ENCODE results near the gene EMID1. TPM values are rescaled to one million over a fixed set of nuclear protein-coding genes. Genes with fewer than 3 reads are reported as not detected.

The EMID1 gene
- total RNA-seq, 2 experiments from 2014 or later, result not detected

DNA sequence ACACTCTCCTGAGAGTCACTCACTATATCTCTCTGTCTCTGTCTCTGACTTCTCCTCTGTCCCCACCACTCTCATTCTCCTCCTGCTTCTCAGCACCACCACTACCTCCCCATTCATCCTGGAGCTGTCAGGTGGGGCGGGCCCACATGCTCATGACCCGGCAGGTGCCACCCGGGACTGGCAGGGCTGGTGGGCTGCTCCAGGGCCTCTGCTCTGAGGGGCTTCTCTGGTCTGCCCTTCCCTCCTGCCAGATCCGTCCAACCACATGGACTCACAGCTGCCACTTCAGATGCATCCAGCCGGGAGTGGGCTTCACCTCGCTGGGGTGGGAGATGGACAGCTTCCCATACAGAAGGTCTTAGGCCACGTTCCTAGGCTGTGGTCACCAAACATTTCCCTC is 4.8 kb upstream of the EMID1 start:
- Histone ChIP-seq H3K79me2 (ENCODE audit: insufficient read depth, low read depth, low read length) (no peaks in the 10 kb centered on the region), H3K9me3 (ENCODE audit: low read length) (no peaks in the 10 kb centered on the region), H3K4me3 (ENCODE audit: low read depth, low read length, poor library complexity, severe bottlenecking) (no peak overlapping the region), H3K4me1 (ENCODE audit: insufficient read depth, low read length, poor library complexity, severe bottlenecking) (peaks cover 8% of the 10 kb centered on the region), H3K4me2 (ENCODE audit: low read length) (no peak overlapping the region), H3K36me3 (ENCODE audit: insufficient read depth, low read length) (no peaks in the 10 kb centered on the region), H3K9me2 (ENCODE audit: insufficient read depth, low read length) (no peaks in the 10 kb centered on the region), H2AFZ (ENCODE audit: low read length) (no peak overlapping the region), H3K27ac (ENCODE audit: low read depth, low read length, poor library complexity, severe bottlenecking) (no peak overlapping the region), H4K20me1 (ENCODE audit: insufficient read depth, low read length) (no peaks in the 10 kb centered on the region)
- no TSS peak for BruUV-seq (replicated peaks)
- no peak for DNase-seq (ENCODE audit: low spot score)
- TF ChIP-seq, protein P1, sequence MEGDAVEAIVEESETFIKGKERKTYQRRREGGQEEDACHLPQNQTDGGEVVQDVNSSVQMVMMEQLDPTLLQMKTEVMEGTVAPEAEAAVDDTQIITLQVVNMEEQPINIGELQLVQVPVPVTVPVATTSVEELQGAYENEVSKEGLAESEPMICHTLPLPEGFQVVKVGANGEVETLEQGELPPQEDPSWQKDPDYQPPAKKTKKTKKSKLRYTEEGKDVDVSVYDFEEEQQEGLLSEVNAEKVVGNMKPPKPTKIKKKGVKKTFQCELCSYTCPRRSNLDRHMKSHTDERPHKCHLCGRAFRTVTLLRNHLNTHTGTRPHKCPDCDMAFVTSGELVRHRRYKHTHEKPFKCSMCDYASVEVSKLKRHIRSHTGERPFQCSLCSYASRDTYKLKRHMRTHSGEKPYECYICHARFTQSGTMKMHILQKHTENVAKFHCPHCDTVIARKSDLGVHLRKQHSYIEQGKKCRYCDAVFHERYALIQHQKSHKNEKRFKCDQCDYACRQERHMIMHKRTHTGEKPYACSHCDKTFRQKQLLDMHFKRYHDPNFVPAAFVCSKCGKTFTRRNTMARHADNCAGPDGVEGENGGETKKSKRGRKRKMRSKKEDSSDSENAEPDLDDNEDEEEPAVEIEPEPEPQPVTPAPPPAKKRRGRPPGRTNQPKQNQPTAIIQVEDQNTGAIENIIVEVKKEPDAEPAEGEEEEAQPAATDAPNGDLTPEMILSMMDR (conservative IDR thresholded peaks at IDR 0.05; ENCODE audit: low read length), result no peak
- TF ChIP-seq EZH2phosphoT487 (IDR thresholded peaks at IDR 0.05; ENCODE audit: borderline replicate concordance, low read depth, low read length), result no peak
- intact Hi-C loops (cut with micrococcal nuclease; ENCODE audit: unreplicated experiment), result no loop called here
- POLR2A ChIA-PET, result interaction anchor here (1.3 kb wide), 1 partner anchor 70 kb away, joined by 3 read pairs; no protein-coding TSS in a partner anchor
- CTCF ChIA-PET (ENCODE audit: unreplicated experiment), result no interaction called here

- H3K9me3 ChIP-seq (ENCODE audit: low read length), result no peaks in the 10 kb centered on the region
- H3K27ac ChIP-seq (ENCODE audit: low read depth, low read length, poor library complexity, severe bottlenecking), result no peak overlapping the region
- H3K4me1 ChIP-seq (ENCODE audit: insufficient read depth, low read length, poor library complexity, severe bottlenecking), result peaks cover 8% of the 10 kb centered on the region
- intact Hi-C loops (cut with micrococcal nuclease; ENCODE audit: unreplicated experiment), result loop anchor here (1.0 kb wide), 1 partner anchor 44 kb away; no protein-coding TSS in a partner anchor
- H3K36me3 ChIP-seq (ENCODE audit: insufficient read depth, low read length), result no peaks in the 10 kb centered on the region
- POLR2A ChIA-PET, result interaction anchor here (1.3 kb wide), 1 partner anchor 69 kb away, joined by 3 read pairs; no protein-coding TSS in a partner anchor
- no TSS peak for BruUV-seq (replicated peaks)
- no peak for DNase-seq (ENCODE audit: low spot score)
- no peaks in the 10 kb centered on the region for H3K9me2 ChIP-seq (ENCODE audit: insufficient read depth, low read length)
- H2AFZ ChIP-seq (ENCODE audit: low read length), result no peak overlapping the region
- CTCF ChIA-PET (ENCODE audit: unreplicated experiment), result no interaction called here
- H3K4me2 ChIP-seq (ENCODE audit: low read length), result no peak overlapping the region
- TF ChIP-seq, protein P1 (conservative IDR thresholded peaks at IDR 0.05; ENCODE audit: low read length), result no peak
- no peak for TF ChIP-seq EZH2phosphoT487 (IDR thresholded peaks at IDR 0.05; ENCODE audit: borderline replicate concordance, low read depth, low read length)
- no peak overlapping the region for H3K4me3 ChIP-seq (ENCODE audit: low read depth, low read length, poor library complexity, severe bottlenecking)
- H4K20me1 ChIP-seq (ENCODE audit: insufficient read depth, low read length), result no peaks in the 10 kb centered on the region
- H3K79me2 ChIP-seq (ENCODE audit: insufficient read depth, low read depth, low read length), result no peaks in the 10 kb centered on the region
Measured at GRCh38 chr22:29201782-29202181, 3.9 kb upstream of the EMID1 start.
